BJ (cell line): ENCODE results near the gene SYNGAP1. TPM values are rescaled to one million over a fixed set of nuclear protein-coding genes. Genes with fewer than 3 reads are reported as not detected.

Experiments
- CTCF ChIA-PET: fragments of 350-600 bp; formaldehyde crosslinking; extraction: SDS; loops from one replicate; lab custom pipeline; 2021; ENCODE audit warnings: antibody characterized with exemption, inconsistent platforms; lab: Yijun Ruan, JAX
- POLR2A ChIA-PET: fragments of 300-600 bp; sonication (Branson Sonifier 250); formaldehyde crosslinking; extraction: SDS; loops from one replicate; lab custom pipeline; 2021; ENCODE audit warnings: antibody characterized with exemption; lab: Charles Lee
- DNase-seq: peaks from one replicate; pipeline ENCODE4 v3.0.0-alpha.2; 2011; ENCODE audit warnings: low read depth
- H3K27me3 ChIP-seq: 2 replicates; pipeline ENCODE4 v1.6.0; 2011; ENCODE audit warnings: low read length; ENCODE audit not compliant: control insufficient read depth, insufficient read depth
- H3K36me3 ChIP-seq: 2 replicates; pipeline ENCODE4 v1.5.1; 2011; ENCODE audit warnings: low read length; ENCODE audit not compliant: control insufficient read depth, insufficient read depth
- H3K4me3 ChIP-seq: 2 replicates; pipeline ENCODE4 v1.5.1; 2011; ENCODE audit warnings: low read depth, mild to moderate bottlenecking, control low read depth, low read length
- CTCF ChIP-seq: IDR thresholded peaks from 2 replicates; pipeline ENCODE4 v1.5.1; 2011; ENCODE audit warnings: low read depth, mild to moderate bottlenecking, control low read depth, inconsistent platforms, low read length, moderate library complexity; ENCODE audit not compliant: insufficient read depth
- polyA plus RNA-seq: library from polyadenylated mRNA; depleted of rRNA; stranded (reverse); fragments of >200 nt; gene quantifications from 2 replicates; pipeline ENCODE4 v1.2.3, GENCODE V29; 2011

SYNGAP1 gene
- polyA plus RNA-seq, 1 experiment = 5.7 TPM

- TF ChIP-seq CTCF = no peak
- CTCF ChIA-PET = interaction anchor here (0.8 to 1.1 kb wide), 3 partner anchors 38 to 69 kb away, joined by 3 read pairs; no protein-coding TSS in a partner anchor
- H3K27me3 ChIP-seq = no peaks in the 10 kb centered on the region
- H3K4me3 ChIP-seq = peak overlapping the region; percentile 93
- no peak for DNase-seq
- POLR2A ChIA-PET = no interaction called here
- H3K36me3 ChIP-seq = peaks cover 11% of the 10 kb centered on the region
Measured at GRCh38 chr6:33453393-33454008, 33.6 kb downstream of the SYNGAP1 start.

GRCh38 chr6:33454009-33454946, 34.4 kb downstream of the SYNGAP1 start, which contains the start of gene ZBTB9:
ZBTB9 (plus strand) TSS chr6:33454576; CDS start chr6:33455101, 525 bp downstream.
- Histone ChIP-seq H3K4me3 (peak within 1 kb of the TSS; percentile 93), H3K36me3 (peaks cover 6% of the 10 kb centered on the region), H3K27me3 (no peaks in the 10 kb centered on the region)
- ChIA-PET CTCF (interaction anchor here (0.8 to 1.3 kb wide), 4 partner anchors 14 to 70 kb away, joined by 3 to 4 read pairs (median 3); no protein-coding TSS in a partner anchor), POLR2A (interaction anchor here (0.9 kb wide), 1 partner anchor 36 kb away, joined by 3 read pairs; no protein-coding TSS in a partner anchor)
- no peak for TF ChIP-seq CTCF
- DNase-seq = peak; percentile 82

GRCh38 chr6:33455051-33455450, 35.2 kb downstream of the SYNGAP1 start:
- H3K4me3 ChIP-seq = peak overlapping the region; percentile 93
- POLR2A ChIA-PET = no interaction called here
- peaks cover 4% of the 10 kb centered on the region; the same call in 1 of the 2 replicates for H3K36me3 ChIP-seq
- no peak for TF ChIP-seq CTCF
- DNase-seq = no peak
- no peaks in the 10 kb centered on the region for H3K27me3 ChIP-seq
- CTCF ChIA-PET = interaction anchor here (1.3 kb wide), 1 partner anchor 13 kb away, joined by 4 read pairs; no protein-coding TSS in a partner anchor

GRCh38 chr6:33456156-33456555, 36.3 kb downstream of the SYNGAP1 start:
- Histone ChIP-seq H3K27me3 (no peaks in the 10 kb centered on the region), H3K4me3 (no peak overlapping the region), H3K36me3 (peaks cover 4% of the 10 kb centered on the region; the same call in 1 of the 2 replicates)
- no peak for DNase-seq
- no peak for TF ChIP-seq CTCF
- POLR2A ChIA-PET = no interaction called here
- CTCF ChIA-PET = no interaction called here

- POLR2A ChIA-PET = no interaction called here
- Histone ChIP-seq H3K4me3 (no peak overlapping the region), H3K36me3 (peaks cover 2% of the 10 kb centered on the region; the same call in 1 of the 2 replicates), H3K27me3 (no peaks in the 10 kb centered on the region)
- CTCF ChIA-PET = no interaction called here
- TF ChIP-seq CTCF = no peak
- DNase-seq = no peak
Measured at GRCh38 chr6:33458676-33459075, 38.8 kb downstream of the SYNGAP1 start.
